Right lobe of liver (tissue), 6 donors: Measurements from ENCODE around the gene CEP55. TPM values are rescaled to one million over a fixed set of nuclear protein-coding genes. Genes with fewer than 3 reads are reported as not detected.
A peak's percentile ranks its signal among the peaks of the same experiment; 100 is the strongest.

Experiments used
- ATAC-seq, 4 donors: fragments of 200-7000 bp; cut with Tn5 transposase; one replicate each; pipeline ENCODE4 v1.9.1; 2020; ENCODE audit warnings: mild to moderate bottlenecking in 4 of 4, moderate library complexity in 4 of 4
- DNase-seq, 3 donors: peaks; one replicate each; pipeline ENCODE4 v3.0.0-alpha.2; 2020
- H3K27ac ChIP-seq, 3 donors: fragments of 200-600 bp; one replicate each; pipeline ENCODE4 v1.8.0; 2022
- H3K27me3 ChIP-seq, 2 donors: fragments of 200-600 bp; one replicate each; pipeline ENCODE4 v1.8.0; 2022
- H3K36me3 ChIP-seq, 4 donors: fragments of 200-600 bp; sonication (generic) in 1 of 4; one replicate each; pipeline versions ENCODE4 v1.5.1 to v1.8.0; 2017 to 2022; ENCODE audit warnings: control low read depth in 1 of 4
- H3K4me1 ChIP-seq, 4 donors: fragments of 200-600 bp; sonication (generic) in 1 of 4; one replicate each; pipeline versions ENCODE4 v1.5.1 to v1.8.0; 2017 to 2022; ENCODE audit warnings: control low read depth in 1 of 4
- H3K4me3 ChIP-seq, 3 donors: fragments of 200-600 bp; one replicate each; pipeline ENCODE4 v1.8.0; 2022
- H3K9me3 ChIP-seq, 4 donors: fragments of 200-600 bp; sonication (generic) in 1 of 4; one replicate each; pipeline versions ENCODE4 v1.5.1 to v1.8.0; 2017 to 2022; ENCODE audit warnings: control low read depth in 1 of 4
- POLR2A ChIP-seq: fragments of 450-650 bp; IDR thresholded peaks from one replicate; pipeline ENCODE4 v1.6.1; 2017; ENCODE audit warnings: antibody characterized with exemption, mild to moderate bottlenecking
- WGBS: methylation state at CpG from one replicate; pipeline ENCODE4 v1.1.6; 2018; ENCODE audit warnings: low coverage, low lambda C conversion rate; ENCODE audit not compliant: insufficient coverage; ENCODE audit errors: missing lambda C conversion rate; 5-methylcytosine and 5-hydroxymethylcytosine counted together
- intact Hi-C, 2 donors: fragments of 100-400 bp; cut with DNase I; formaldehyde crosslinking; loops; one replicate each; pipeline versions ENCODE4 v1.11.2 to v1.14.1; 2022
- total RNA-seq, 6 experiments: library from RNA; depleted of rRNA in 2 of 6; stranded (reverse); fragments of >200 nt in 2 of 6; fragmentation: NEBNext Ultra II Directional in 3 of 6; extraction: Animal tissue kit (Norgen Biotek cat#: 25700) in 3 of 6; gene quantifications; one replicate each; pipeline versions ENCODE4 v1.1.0 to v1.2.4, GENCODE V29; 2016 to 2023
- TF ChIP-seq, protein P1 (sequence below), 4 donors: fragments of 200-600 bp in 3 of 4; fragments of 450-650 bp in 1 of 4; IDR thresholded peaks; one replicate each; pipeline versions ENCODE4 v1.5.1 to v1.8.0; 2016 to 2022; ENCODE audit warnings: antibody characterized with exemption in 4 of 4, mild to moderate bottlenecking in 2 of 4
- donor health status: DM: no; HTN: yes; CAD: no.
- donor health status: DM: no; HTN: no; CAD: no.
- donor health status: DM: no; HTN: no; CAD: no.
- donor health status: DM: no; HTN: yes; CAD: no.
- donor health status: DM: no; HTN: yes; CAD: no.

The CEP55 gene
- total RNA-seq, 6 experiments from 2014 or later = 0.16 to 0.56 (median 0.43) TPM; not detected in 1

DNA sequence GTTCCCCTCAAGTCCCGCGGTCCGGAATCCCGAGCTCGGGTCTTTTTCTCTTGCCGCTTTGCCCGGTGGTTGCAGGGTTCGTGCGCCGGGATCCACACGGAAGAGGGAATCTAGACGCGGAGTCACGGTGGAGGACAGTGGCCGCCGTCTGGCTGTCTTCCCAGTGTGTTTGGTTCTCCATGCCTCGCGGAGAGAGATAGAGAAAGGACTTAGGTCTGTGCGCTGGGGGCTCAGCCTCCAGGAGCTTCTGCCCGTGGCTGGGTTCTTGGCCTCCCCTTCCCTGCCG, 71.6 kb downstream of the CEP55 start:
- no peak overlapping the region for H3K4me3 ChIP-seq
- no peaks in the 10 kb centered on the region for H3K36me3 ChIP-seq
- TF ChIP-seq, protein P1, sequence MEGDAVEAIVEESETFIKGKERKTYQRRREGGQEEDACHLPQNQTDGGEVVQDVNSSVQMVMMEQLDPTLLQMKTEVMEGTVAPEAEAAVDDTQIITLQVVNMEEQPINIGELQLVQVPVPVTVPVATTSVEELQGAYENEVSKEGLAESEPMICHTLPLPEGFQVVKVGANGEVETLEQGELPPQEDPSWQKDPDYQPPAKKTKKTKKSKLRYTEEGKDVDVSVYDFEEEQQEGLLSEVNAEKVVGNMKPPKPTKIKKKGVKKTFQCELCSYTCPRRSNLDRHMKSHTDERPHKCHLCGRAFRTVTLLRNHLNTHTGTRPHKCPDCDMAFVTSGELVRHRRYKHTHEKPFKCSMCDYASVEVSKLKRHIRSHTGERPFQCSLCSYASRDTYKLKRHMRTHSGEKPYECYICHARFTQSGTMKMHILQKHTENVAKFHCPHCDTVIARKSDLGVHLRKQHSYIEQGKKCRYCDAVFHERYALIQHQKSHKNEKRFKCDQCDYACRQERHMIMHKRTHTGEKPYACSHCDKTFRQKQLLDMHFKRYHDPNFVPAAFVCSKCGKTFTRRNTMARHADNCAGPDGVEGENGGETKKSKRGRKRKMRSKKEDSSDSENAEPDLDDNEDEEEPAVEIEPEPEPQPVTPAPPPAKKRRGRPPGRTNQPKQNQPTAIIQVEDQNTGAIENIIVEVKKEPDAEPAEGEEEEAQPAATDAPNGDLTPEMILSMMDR (IDR thresholded peaks at IDR 0.05) = no peak
- TF ChIP-seq POLR2A = no peak
- intact Hi-C loops = no loop called here
- DNase-seq (no peak), ATAC-seq (peak in 3 of 4 donors; percentile 8 to 37 (median 31))
- WGBS = 12% methylated on average over 12 of the region's 21 CpGs
- no peak overlapping the region for H3K27ac ChIP-seq
- no peaks in the 10 kb centered on the region for H3K9me3 ChIP-seq
- peaks cover 0 to 7% of the 10 kb centered on the region in 2 donors for H3K27me3 ChIP-seq
- peaks cover 0 to 5% (median 0%) of the 10 kb centered on the region in 4 donors for H3K4me1 ChIP-seq

DNA sequence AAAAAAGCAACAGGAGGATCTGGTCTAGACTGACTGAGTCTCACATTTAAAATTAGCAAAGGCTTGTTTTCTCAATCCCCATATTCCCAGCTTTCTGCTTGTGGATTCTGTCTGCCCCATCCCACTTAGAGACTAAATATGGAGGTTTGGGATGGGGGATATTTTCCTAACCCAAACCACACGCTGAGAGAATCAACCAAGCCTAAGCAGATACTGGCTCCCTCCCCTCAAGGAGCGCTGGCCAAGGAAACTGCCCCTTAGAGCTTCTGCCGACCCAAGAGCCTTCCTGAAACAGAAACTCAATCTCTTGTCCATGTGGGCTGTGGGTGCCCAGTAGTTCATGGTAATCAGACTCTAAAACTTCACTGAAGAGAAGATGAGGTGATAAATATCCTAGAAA, 74.0 kb downstream of the CEP55 start:
- intact Hi-C loops = no loop called here
- no peak overlapping the region for H3K4me3 ChIP-seq
- no peak for TF ChIP-seq POLR2A
- TF ChIP-seq, protein P1 (IDR thresholded peaks at IDR 0.05) = no peak
- peaks cover 0 to 7% of the 10 kb centered on the region in 2 donors for H3K27me3 ChIP-seq
- WGBS = 29% methylated on average over 2 of the region's 3 CpGs
- no peak for DNase-seq
- ATAC-seq = no peak
- no peaks in the 10 kb centered on the region for H3K9me3 ChIP-seq
- peaks cover 0 to 5% (median 0%) of the 10 kb centered on the region in 4 donors for H3K4me1 ChIP-seq
- no peaks in the 10 kb centered on the region for H3K36me3 ChIP-seq
- H3K27ac ChIP-seq = no peak overlapping the region

DNA sequence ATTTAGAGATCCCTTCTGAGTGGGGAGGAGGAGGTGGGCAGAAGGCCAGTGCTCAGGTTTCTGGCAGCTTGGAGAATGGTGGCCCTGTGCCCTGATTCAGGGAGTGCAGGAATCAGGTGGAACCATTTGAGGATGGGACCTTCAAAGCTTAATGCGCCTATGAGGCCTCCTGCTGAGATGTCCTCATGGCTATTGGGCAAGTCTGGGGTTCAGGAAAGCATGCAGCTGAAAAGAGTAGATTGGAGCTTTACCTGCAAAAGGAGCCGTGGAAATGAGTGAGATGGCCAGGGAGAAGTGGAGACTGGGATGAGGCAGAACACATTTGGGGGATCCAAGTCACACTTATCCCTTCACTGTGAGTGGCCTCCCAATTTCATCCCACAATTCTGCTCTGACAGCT, 76.2 kb downstream of the CEP55 start:
- intact Hi-C loops = no loop called here
- WGBS = 71% methylated on average over 2 of the region's 2 CpGs
- no peak for ATAC-seq
- no peaks in the 10 kb centered on the region for H3K4me1 ChIP-seq
- TF ChIP-seq POLR2A = no peak
- TF ChIP-seq, protein P1 (IDR thresholded peaks at IDR 0.05) = no peak
- H3K27me3 ChIP-seq = peaks cover 0 to 2% of the 10 kb centered on the region in 2 donors
- no peaks in the 10 kb centered on the region for H3K36me3 ChIP-seq
- H3K9me3 ChIP-seq = no peaks in the 10 kb centered on the region
- no peak overlapping the region for H3K27ac ChIP-seq
- H3K4me3 ChIP-seq = no peak overlapping the region
- DNase-seq = no peak

DNA sequence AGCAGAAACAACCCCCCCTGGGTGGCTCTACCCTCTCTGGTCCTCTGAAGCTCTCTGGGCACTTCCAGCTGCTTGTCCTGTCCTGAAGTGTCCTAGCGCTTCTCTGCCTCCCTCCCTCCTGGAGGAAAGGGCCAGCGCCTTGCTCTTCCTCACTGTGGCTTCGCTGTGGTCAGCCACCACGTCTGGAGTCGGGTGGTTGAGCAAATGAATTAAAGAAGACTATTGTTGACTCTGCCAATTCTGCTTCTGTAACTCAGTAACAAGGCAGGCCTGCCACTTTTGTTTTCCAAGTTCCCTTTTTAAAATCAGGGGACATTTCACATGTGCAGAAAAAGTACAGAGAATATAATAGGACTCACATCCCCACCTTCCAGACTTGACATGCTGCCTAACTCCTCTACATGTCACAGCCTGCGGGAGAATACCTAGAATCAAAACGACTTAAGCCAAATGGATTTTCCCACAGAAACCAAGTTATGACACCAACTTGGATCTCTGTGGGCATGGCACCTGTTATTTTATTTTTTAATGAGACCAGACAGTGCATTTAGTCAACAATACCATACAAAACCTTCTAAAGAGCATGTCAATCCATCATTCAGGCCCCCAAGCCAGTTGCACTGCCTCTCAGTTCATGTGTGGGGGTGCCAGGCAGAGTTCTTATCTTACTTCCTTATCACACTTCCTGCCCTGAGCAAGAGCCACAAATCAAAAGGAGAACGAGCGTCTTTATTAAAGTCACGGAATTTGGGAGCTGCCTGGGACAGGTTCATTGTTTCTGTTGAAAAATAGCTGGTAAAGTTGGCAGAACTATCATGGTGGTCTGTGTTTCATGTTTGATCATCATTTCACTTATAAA, 76.9 kb downstream of the CEP55 start:
- intact Hi-C loops = no loop called here
- TF ChIP-seq, protein P1 (IDR thresholded peaks at IDR 0.05) = no peak
- no peak for TF ChIP-seq POLR2A
- H3K27me3 ChIP-seq = no peaks in the 10 kb centered on the region
- no peaks in the 10 kb centered on the region for H3K4me1 ChIP-seq
- no peak overlapping the region for H3K27ac ChIP-seq
- H3K36me3 ChIP-seq = no peaks in the 10 kb centered on the region
- peak; percentile 44 to 71 (median 64) for ATAC-seq
- WGBS = 51% methylated on average over 10 of the region's 10 CpGs
- peak in 1 of 3 donors; percentile 40 for DNase-seq
- H3K4me3 ChIP-seq = no peak overlapping the region
- no peaks in the 10 kb centered on the region for H3K9me3 ChIP-seq
